GM18867 (cell line): ENCODE results near the gene RAB19.

ENCODE experiments used
- ATAC-seq: cut with Tn5 transposase; IDR thresholded peaks from one replicate; pipeline ENCODE4 v1.9.1; 2021; ENCODE audit warnings: mild to moderate bottlenecking, moderate library complexity; ENCODE audit not compliant: unreplicated experiment

RAB19 gene

GRCh38 chr7:140403878-140404564 lies at the start of gene RAB19:
RAB19 (plus strand) TSS chr7:140404058; CDS start chr7:140407647, 3,589 bp downstream.
- ATAC-seq, result no peak

GRCh38 chr7:140358024-140358411 lies 45.8 kb upstream of the RAB19 start:
- no peak for ATAC-seq

- no peak for ATAC-seq
These were observed 45.3 kb upstream of the RAB19 start for GRCh38 chr7:140358412-140359051.

GRCh38 chr7:140360697-140361229 lies 43.1 kb upstream of the RAB19 start:
- no peak for ATAC-seq

GRCh38 chr7:140364819-140365218 lies 39.0 kb upstream of the RAB19 start:
- no peak for ATAC-seq

- no peak for ATAC-seq
These were observed 36.3 kb upstream of the RAB19 start for GRCh38 chr7:140367528-140367927.

- no peak for ATAC-seq
These were observed 34.6 kb upstream of the RAB19 start for GRCh38 chr7:140369294-140369693.

GRCh38 chr7:140375323-140375722 lies 28.5 kb upstream of the RAB19 start:
- ATAC-seq, result no peak

GRCh38 chr7:140375892-140376730 lies 27.7 kb upstream of the RAB19 start:
- no peak for ATAC-seq

- ATAC-seq, result no peak
These were observed 19.7 kb upstream of the RAB19 start for GRCh38 chr7:140383954-140384713.

- no peak for ATAC-seq
These were observed 18.8 kb upstream of the RAB19 start for GRCh38 chr7:140384894-140385545.

- ATAC-seq, result no peak
These were observed 14.4 kb upstream of the RAB19 start for GRCh38 chr7:140389445-140389844.

GRCh38 chr7:140390034-140390433 lies 13.8 kb upstream of the RAB19 start:
- ATAC-seq, result no peak

- ATAC-seq, result no peak
These were observed 13.2 kb upstream of the RAB19 start for GRCh38 chr7:140390466-140391190.

- ATAC-seq, result no peak
These were observed 12.2 kb upstream of the RAB19 start for GRCh38 chr7:140391634-140392033.

GRCh38 chr7:140393756-140394306 lies 10.0 kb upstream of the RAB19 start:
- no peak for ATAC-seq

GRCh38 chr7:140397784-140398750 lies 5.8 kb upstream of the RAB19 start, which contains the start of gene SLC37A3:
SLC37A3 (minus strand) TSS chr7:140398530; CDS start chr7:140382526, 16,004 bp downstream.
- ATAC-seq, result peak; percentile 99

GRCh38 chr7:140398821-140399220 lies 5.0 kb upstream of the RAB19 start:
- ATAC-seq, result no peak
